Fibroblast of skin of scalp (primary cell): Measurements from ENCODE around the gene CD36.

ENCODE experiments used
- DNase-seq: peaks from one replicate; pipeline ENCODE4 v3.0.0-alpha.2; 2013

CD36 gene

DNA sequence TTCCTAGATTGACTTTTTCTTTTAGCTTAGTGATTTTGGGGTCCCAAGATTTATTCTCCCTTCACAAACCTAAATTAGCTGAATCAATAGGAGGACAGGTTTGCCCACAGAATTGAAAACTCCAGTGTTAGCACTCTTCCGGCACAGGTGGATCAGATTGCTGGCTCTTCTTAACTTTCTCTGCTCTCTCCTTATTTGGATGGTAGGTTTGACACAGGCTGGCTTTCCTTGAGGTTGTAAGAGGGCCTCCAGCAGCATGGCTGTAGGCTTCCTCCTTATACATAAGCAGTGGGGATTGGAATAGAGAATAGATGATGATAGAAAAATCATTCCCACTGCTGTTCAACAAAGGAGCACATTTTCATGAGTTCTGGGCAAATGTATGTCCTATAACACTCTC lies 9.4 kb upstream of the CD36 start:
- DNase-seq, result no peak

DNA sequence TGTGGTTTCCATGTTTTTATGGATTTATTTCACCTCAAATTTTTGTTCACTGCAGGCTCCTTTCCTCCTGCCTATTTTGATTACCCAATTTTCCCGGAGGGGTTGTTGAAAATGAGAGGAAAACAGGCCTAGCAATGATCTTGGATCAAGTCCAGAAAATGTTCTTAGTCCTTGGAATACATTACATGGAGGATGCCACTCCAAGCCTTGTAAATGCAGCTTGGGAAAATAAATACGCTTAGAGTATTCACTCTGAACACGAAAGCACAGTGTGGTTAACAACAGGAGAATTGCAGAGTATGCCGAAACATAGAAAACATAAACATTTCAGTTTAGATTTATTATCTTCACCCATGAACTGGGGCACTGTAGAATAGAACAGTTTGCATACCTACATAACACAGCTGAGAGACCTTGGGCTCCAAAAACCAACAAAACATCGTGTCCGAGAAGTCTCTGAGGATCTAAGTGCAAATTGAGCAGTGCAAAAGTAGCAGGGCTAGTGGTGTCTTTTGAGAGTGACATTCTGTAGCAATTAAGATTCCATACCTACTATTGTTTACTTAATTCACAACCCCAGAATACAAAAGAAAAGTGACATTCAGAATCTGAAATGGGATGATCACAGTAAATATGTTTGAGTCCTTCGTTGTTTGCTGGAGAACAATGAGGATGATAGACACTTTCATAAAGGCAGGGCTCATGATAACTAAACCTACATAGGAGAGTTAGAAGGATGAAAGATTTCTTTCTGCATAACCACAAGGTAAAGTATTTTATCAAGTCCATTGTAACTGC lies 7.6 kb upstream of the CD36 start:
- no peak for DNase-seq

DNA sequence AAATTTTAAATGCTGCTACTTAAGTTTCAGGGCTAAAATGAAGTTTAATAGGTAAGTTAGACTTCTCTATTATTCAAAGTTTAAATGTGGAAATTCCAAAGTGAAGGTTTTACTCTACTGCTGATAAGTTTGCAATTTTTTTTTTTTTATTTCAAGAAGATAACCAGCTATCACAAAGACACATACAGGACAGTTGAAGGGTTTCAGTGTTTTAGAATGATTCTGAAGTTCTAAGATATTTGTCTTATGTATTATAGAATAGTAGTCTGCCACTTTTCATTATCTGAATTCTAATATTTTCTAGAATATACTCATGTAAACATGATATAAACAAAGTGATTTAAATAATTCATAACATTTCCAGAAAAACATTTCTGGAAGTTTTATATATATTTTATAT lies 7.0 kb upstream of the CD36 start:
- no peak for DNase-seq

DNA sequence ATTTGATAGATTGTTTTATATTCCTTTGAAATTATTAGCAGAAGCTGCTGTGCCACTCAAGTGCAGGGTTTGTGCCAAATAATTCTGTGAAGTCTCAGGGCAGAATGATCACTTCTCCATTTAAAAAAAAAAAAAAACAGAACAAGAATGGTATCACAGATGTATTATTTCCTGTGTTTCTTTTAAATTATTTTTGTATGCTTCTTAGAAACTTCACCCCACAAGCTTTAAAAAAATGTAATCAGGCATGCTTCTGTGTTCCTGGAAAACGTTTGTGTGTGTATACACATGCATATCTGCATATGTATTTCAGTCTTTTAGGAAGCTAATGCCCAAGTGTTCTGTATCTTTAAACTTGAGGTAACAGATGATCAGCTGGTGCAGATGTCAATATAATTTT lies 6.3 kb upstream of the CD36 start:
- DNase-seq, result no peak

DNA sequence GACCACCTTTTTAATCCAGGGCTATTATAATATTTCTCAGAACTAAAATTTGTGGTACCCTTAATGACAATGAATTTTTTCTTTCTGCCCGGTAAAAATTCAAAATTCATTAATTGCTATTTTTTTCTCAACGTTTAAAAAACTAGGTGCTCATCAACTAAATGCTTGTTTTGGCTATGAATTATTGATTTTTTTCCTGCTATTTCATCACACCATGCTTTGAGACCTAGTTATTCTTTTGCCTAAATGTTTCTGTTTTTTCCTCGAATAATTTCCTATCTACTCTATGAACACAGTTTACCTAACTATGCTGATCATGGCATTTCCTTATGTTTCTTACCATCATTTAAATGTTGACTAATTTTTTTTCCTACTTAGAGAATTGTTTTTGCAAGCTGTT lies 5.6 kb upstream of the CD36 start:
- no peak for DNase-seq

DNA sequence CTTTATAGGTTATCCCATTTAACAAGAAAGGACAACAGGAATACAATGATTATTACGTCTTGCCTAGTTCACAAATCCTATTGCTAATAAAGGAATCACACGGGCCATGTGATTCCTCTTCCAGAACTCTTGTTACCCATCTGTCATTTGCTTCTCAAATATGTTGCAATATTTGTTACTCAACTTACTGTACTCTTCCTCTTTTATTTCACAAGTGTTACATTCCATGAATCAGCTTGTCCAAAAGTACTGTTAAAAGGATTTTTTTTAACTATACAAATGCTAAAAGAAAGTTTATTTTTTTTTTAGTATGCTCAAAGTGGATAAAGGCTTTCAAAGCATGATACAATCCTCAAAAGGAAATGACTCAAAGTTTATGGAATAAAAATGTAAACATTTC lies 3.9 kb upstream of the CD36 start:
- DNase-seq, result peak; percentile 81

DNA sequence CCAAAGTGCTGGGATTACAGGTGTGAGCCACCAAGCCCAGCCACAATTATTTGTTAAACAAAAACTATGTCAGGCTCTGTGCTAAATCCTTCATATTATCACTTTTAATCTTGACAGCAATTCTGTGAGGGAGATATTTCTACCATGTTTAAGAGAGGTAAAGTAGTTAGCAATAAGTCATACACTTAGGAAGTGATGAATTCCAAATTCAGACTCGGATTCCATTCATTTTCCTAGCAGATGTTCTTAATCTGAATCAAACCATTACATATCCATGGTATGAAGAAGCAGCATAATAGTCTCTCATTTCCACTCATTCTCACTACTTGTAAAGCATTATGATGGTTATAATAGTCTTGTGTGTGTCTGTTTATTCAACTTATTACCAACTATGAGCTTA lies 2.9 kb upstream of the CD36 start:
- DNase-seq, result peak; percentile 79

DNA sequence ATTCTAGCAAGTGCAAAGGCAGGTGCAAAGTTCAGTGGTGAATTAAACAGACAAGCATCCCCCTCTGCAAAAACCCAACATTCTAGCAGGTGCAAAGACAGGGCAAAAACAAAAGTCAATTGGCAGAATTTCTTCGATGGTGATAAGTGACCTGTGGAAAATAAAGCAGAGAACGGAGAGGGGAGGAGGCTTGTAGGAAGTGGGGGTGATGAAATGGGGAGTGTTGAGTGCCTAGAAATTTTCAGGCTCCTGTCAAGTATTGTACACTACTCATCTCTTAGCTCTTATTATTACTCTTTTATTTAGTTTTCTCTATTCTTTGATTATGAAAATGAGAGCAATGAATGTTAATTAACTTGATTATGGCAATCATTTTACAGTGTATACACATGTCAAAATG lies 2.4 kb upstream of the CD36 start:
- DNase-seq, result no peak

DNA sequence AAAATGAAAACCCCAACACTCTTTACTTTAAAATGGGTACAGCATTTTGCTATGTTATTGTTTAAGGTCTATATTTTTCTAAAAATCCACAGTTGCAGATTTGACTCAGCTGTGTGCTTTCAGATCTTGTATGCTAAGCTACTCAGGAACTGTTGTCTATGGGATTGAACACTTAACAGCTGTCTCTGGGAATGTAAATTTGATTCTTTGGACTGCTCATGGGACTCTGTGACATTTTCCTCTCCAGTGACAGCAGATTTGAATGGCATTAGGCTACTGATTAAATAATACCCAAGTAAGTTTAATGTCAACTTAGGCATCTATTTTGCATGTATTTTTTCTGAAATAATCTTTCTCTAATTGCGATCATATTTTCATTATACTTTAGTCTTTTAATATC lies 1.7 kb upstream of the CD36 start:
- DNase-seq, result no peak

DNA sequence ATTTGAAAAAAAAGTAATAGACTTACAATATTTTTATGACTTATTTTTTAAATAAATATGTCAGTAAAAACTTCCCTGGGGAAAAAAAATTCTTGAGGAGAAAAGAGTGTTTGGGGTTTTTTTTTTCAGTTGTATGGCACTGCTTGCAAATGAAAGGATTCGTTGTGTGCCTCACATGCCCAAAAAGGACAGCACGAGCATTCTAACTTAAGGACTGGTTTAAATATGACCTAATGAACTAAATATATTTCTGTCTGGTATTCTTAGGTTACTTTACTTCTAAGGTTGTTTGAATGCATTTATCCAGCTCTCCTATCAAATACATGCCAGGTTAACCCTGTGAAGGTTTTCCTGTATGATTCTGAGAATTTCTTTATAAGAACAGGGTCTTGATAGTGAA lies 988 bp upstream of the CD36 start:
- no peak for DNase-seq

DNA sequence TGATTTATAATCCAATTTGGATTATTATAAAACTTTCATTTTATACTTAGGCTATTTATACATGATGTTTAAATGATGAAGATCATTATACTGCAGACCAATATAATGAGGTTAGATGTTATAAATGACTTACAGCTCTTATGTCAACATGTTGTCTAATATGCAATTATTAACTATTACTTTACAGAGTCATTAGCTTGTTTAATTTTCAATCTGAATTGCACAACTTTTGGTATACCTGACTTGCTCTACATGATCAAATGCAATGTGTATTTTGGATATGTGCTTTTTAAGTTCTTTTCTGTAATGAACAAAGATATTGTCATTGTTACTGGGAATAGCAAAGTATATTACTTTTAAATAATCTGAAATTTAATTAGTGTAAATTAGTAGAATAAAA lies 569 bp downstream of the CD36 start:
- no peak for DNase-seq

DNA sequence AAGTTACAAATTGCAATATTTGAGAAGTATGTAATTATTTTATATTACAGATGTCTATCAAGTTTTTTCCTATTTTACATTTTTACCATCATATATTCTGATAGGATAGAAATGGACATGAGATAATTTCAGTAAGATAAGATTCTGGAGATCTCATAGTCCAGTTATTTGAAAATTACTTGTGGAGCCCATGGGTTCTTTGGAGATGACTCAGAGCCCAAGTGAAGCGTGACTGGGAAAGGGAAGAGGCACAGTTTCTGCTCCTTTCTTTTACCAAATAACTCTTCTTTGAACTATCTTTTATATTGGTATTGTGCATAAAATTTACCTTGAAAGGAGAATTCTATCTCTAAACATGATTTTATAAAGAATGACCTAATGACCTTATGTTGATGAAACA lies 2.4 kb downstream of the CD36 start:
- peak; percentile 66 for DNase-seq

DNA sequence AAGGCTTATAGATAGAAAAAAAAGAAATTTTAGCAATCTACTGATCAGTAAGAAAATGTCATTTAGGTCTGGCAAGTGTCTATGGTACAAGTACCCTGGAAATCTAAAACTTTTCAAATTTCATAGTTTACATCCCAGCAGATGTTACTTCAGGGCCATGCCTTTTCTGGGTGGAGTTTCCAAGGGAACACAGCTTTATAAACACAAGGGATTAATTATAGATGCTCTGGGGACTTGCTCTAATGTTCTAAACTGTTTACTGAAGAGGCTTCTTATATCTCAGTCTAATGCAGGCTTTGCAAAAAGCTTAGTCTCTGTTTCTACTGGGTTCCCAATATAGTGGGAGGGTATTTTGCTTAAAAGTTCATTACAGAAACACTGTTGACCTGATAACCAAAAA lies 3.1 kb downstream of the CD36 start:
- no peak for DNase-seq

DNA sequence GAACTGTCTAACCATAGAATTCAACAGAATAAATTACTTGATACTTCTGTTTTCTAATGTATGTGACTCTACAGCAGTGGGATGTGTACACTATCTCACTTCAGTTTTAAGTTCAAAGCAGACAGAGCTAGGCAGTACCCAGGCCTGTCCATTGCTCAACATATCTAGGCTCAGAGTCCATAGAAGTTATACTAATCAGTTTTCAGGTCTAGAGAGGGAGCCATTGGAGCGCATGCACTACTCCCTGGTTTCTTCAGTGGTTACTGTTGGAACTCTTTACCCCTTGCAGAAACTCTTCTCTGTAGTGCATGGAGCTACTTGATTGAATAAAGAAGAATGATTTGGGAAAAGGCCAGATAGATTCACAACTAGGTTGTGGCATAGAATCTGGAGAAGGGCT lies 4.4 kb downstream of the CD36 start:
- no peak for DNase-seq

DNA sequence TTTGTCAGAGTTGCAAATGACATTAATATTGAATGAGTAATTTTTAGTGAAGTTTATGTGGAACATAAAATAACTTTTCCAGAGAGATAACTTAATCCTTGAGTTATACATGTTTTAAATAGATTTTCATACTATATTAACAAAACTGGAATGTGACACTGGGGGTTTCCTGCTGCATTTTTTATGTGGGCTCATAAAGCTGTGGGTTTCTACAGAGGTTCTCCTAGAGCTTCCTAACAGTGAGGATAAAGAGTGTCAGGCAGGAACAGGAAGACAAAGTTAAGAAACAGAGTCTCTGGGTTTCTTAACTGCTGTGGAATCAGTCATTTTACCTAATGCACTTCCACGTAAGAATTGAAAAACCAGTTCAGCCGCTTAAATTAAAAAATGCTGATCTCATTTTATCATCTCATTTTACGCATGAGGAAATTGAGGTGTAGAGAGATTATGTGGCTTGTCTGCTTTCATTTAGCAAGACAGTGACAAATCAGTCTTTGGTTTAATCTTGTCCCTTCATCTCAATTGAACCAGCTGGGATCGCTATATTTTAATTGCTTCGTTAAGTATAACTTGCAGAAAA lies 5.0 kb downstream of the CD36 start:
- peak; percentile 26 for DNase-seq

DNA sequence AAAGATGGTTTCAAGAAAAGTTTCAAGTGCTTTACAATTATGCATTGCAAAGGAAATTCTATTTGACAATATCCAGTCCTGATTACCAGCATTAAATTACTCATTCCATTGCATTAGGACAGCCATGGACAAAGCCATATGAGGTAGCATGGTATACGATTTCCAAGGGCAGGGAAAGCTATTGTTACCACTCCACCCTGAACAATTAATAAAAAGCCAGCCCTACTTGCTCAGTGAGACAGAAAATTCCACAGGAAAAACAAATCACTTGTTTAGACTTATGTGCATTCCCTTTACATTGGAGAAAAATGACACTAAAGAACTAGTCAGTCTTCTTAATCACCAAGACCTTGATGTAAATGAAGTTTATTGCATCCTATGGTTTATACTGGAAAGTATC lies 5.6 kb downstream of the CD36 start:
- no peak for DNase-seq

DNA sequence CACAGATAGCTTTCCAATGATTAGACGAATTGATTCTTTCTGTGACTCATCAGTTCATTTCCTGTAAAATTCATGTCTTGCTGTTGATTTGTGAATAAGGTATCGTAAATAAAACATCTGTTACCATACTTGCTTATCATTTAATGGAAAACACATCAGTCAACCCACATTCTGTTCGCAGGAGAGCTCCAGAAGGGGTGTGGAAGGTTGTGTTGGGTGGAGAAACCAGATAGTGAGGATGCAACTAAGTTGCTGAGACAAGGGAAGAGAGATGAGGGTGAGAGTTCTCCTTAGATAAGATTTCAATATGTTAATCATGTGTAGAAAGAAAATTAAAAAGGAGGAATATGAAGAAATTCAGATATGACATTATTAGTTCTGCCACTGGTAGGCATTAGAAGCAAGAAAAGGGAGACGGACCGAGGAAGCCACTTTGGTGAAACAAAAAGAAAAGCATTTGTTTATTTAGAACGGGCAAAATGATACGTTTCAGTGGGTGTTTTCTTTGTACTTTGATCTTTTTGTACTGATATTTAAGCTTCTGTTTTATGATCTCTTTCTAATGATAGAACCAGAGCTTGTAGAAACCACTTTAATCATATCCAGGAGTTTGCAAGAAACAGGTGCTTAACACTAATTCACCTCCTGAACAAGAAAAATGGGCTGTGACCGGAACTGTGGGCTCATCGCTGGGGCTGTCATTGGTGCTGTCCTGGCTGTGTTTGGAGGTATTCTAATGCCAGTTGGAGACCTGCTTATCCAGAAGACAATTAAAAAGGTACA lies 7.8 kb downstream of the CD36 start:
- DNase-seq, result no peak

DNA sequence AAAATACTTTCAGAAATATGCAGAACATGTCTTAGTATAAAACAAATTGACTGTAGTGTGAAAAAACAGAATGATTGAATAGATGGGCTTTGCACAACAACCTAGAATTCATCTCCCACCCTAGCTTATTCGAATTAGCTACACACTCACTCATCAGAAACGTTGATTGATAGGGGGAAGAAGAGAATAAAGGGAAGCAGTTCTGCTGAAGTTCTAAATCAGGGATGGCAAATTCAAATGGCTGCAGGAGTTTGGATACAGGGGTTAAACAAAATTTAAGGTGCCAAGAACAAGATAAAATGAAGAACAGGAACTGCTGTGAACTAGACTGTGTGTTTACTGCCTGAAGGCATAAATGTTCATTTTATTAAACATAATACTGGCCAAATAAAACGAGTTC lies 9.0 kb downstream of the CD36 start:
- DNase-seq, result no peak

DNA sequence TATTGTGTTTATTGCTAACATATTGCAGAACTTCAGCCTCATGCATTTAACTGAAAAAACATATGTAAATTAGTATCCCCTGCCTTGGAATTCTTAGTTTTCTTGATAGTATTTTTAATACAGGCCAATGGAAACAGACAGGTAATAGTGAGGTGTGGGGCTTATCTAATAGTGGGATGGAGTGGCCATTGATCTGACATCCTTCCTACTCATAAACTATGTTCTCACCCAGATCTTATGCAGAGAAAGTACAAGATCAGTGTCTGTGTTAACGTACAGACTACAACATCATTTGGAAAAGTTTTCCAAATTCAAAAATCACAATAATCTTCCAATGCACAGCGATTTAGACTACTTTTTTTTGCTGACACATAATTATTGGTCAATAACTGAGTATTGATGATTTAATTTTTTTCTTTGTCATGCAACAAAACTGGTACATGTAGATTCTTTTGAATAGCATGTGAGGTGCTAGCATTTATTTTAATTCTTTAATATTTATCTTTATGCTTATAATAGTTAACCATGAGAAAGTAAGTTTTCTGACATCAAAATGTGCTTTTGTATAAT lies 9.7 kb downstream of the CD36 start:
- no peak for DNase-seq

DNA sequence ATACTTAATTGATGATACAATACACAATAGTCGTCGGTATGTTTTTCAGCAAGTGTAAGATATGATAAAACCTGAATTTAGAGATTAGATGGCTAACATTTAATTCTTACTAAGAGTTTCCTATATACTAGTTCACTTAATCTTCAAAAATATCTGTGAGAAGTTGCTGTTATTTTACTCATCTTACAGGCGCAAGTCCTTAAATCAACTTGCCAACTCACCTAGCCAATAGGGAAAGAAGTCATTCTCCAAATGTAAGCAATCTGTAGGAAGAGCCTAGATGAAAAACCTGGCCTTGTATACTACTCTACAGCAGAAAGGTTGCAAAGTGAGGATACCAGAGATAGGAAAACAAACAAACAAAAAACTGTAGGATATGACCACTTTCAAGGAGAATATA lies 10.6 kb downstream of the CD36 start:
- no peak for DNase-seq

DNA sequence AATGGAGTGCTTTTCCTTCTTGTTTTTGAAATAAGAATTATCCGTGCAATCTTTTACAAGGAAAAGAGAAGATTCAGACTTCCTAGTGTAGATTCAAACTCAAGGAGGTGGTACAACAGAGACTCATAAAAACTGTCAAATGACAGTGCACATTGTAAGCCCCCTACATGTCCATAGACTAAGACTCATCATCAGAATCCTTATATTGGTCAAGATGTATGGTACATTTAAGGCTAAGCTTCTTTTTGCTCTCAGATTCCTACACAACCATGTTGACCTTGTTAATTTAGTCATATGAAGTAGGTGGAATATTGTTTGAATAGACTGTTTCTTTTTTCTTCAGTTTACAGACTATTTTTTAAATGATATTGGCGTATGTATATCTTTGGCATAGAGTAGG lies 11.6 kb downstream of the CD36 start:
- DNase-seq, result no peak

DNA sequence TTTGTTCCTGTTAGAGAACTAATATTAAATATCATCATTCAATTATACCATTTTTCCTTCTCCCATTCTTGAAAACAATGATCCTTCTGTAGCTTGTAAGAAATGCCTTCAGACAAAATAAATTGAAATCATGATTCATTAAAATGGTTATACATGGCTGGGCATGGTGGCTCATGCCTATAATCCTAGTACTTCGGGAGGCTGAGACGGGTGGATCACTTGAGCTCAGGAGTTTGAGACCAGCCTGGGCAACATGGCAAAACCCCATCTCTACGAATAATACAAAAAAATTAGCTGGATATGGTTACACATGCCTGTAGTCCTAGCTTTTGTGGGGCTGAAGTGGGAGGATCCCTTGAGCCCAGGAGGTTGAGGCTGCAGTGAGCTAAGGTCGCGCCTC lies 13.0 kb downstream of the CD36 start:
- DNase-seq, result no peak

DNA sequence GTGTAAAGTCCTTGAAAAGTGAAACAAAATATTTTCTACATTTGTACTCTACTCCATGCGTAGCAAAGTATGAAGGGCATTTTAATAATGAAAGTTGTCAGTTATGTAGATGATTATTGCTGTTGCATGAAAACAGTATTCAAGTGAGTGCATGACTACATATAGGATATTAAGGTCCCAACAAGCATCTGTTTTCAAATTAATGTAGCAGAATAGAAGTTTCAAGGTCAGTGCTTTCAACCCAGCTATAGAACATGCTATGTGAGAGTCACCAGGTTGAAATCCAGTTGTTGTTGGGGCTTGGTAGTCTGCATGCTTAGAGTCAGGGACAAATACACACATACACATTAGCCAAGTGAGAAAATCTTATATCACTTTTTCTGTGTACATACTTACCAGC lies 14.8 kb downstream of the CD36 start:
- DNase-seq, result no peak

DNA sequence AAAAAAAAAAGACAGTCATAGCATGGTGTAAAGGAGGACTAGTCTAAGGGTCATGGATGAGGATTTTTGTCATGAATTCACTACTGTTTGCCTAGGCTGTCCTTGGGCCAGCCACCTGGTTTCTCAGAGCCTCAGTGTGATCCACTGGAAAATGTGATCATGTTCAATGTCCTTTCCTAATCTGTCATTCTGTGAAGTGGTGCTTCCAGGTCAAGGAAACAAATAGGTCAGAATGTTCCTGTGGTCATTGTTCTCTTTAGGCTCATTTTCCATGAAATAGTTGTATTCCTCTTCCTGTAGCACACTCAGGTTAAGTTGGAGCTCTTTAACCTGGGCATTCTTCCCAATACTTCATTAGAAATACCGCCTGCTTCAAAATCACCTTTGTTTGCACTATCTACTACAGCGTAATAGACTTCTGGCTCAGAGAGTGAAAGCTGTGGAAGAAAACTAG lies 16.5 kb downstream of the CD36 start:
- no peak for DNase-seq
